GM12891 (cell line): ENCODE data around the gene COL24A1.

Experiments used
- POLR2A ChIP-seq: IDR thresholded peaks from 2 replicates; pipeline ENCODE4 v1.6.1; 2011; ENCODE audit warnings: low read depth, low read length, control low read depth
- POLR2AphosphoS5 ChIP-seq: IDR thresholded peaks from 2 replicates; pipeline ENCODE4 v1.6.1; 2011; ENCODE audit warnings: low read depth, low read length, control low read depth
- POU2F2 ChIP-seq: IDR thresholded peaks from 2 replicates; pipeline ENCODE4 v1.6.1; 2011; ENCODE audit warnings: low read depth, mild to moderate bottlenecking, control low read depth, low read length, moderate library complexity
- SPI1 ChIP-seq: IDR thresholded peaks from 2 replicates; pipeline ENCODE4 v1.6.1; 2011; ENCODE audit warnings: low read depth, low read length, control low read depth
- TAF1 ChIP-seq: IDR thresholded peaks from 2 replicates; pipeline ENCODE4 v1.6.1; 2011; ENCODE audit warnings: low read depth, low read length, control low read depth

DNA sequence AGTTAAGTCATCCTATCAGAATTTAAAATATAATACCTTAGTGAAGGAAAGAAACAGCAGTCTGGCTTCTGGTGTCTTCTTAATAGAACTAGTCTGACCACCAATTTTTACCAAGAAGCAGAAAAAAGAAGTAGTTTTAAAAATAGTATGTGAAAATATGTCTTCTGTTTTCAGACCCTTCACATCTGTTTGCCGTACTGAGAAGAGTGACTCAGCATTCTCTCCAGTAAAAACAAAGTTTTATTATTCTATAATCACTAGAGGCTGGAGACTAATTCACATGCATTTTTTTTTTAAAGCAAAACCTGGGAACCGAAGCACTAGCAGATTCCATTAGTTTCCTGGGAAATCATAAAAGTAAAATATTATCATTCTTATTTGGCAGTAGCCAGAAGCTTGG, 163.8 kb downstream of the COL24A1 start:
- TF ChIP-seq POLR2AphosphoS5 = no peak
- TF ChIP-seq POU2F2 = no peak
- no peak for TF ChIP-seq POLR2A
- no peak for TF ChIP-seq SPI1
- TF ChIP-seq TAF1 = no peak
